Body of pancreas (tissue), 4 donors: ENCODE data around the gene LETM1. TPM values are rescaled to one million over a fixed set of nuclear protein-coding genes. Genes with fewer than 3 reads are reported as not detected.

Experiments
- ATAC-seq: fragments of 150-250 bp; one replicate; pipeline ENCODE4 v1.9.1; 2016
- DNase-seq, 4 donors: peaks; one replicate each; pipeline ENCODE4 v3.0.0-alpha.2; 2019
- H3K27ac ChIP-seq, 4 donors: fragments of 200-600 bp; sonication (generic); 1 replicate in 3 of 4; 2 replicates in 1 of 4; pipeline versions ENCODE4 v1.5.1 to v1.6.1; 2016 to 2019; ENCODE audit warnings: mild to moderate bottlenecking in 1 of 4, mixed read lengths in 1 of 4, moderate library complexity in 1 of 4
- H3K27me3 ChIP-seq, 2 donors: fragments of 200-600 bp; sonication (generic); one replicate each; pipeline ENCODE4 v1.6.0; 2016; ENCODE audit warnings: mild to moderate bottlenecking in 1 of 2
- H3K36me3 ChIP-seq, 2 donors: fragments of 200-600 bp; sonication (generic); replicated peaks in 1 of 2; 2 replicates each; pipeline ENCODE4 v1.5.1; 2016; ENCODE audit warnings: low read depth in 2 of 2; ENCODE audit not compliant: insufficient read depth in 1 of 2
- H3K4me1 ChIP-seq: fragments of 200-600 bp; sonication (generic); one replicate; pipeline ENCODE4 v1.6.0; 2016
- H3K4me3 ChIP-seq, 2 donors: fragments of 200-600 bp; sonication (generic); 1 replicate in 1 of 2; 2 replicates in 1 of 2; pipeline ENCODE4 v1.5.1; 2016 to 2019
- H3K9me3 ChIP-seq, 3 donors: fragments of 200-600 bp; sonication (generic); 1 replicate in 2 of 3; 2 replicates in 1 of 3; pipeline ENCODE4 v1.5.1; 2016
- CTCF ChIP-seq, 7 experiments: fragments of 450-650 bp in 4 of 7; fragments of 200-600 bp in 3 of 7; sonication (generic) in 3 of 7; IDR thresholded peaks; one replicate each; pipeline ENCODE4 v1.5.1; 2016 to 2019; ENCODE audit warnings: antibody characterized with exemption in 7 of 7
- POLR2A ChIP-seq, 3 donors: fragments of 450-650 bp; IDR thresholded peaks; one replicate each; pipeline ENCODE4 v1.6.1; 2016; ENCODE audit warnings: antibody characterized with exemption in 3 of 3, mild to moderate bottlenecking in 2 of 3
- WGBS, 2 donors: methylation state at CpG; one replicate each; pipeline ENCODE4 v1.1.5; 2017; 5-methylcytosine and 5-hydroxymethylcytosine counted together
- intact Hi-C: fragments of 100-400 bp; cut with DNase I; formaldehyde crosslinking; loops from one replicate; pipeline ENCODE4 v1.15.1; 2023
- total RNA-seq, 2 donors: library from RNA; depleted of rRNA; stranded (reverse); fragments of >200 nt; gene quantifications; one replicate each; pipeline ENCODE4 v1.1.0, GENCODE V29; 2016

LETM1 gene
- total RNA-seq, 2 donors from 2014 or later, result 23.3 to 52.4 TPM

- H3K27ac ChIP-seq, result peak overlapping the region in 3 of 4 donors; percentile 59 to 84 (median 72)
- intact Hi-C loops, result no loop called here
- 0% methylated on average over 17 of the region's 44 CpGs; no CpG with 5 or more reads in 1 of the 2 donors for WGBS, 2 donors
- DNase-seq (peak in 3 of 4 donors; percentile 43 to 58 (median 44)), ATAC-seq (peak; percentile 13)
- H3K4me3 ChIP-seq, result no peak overlapping the region
- no peaks in the 10 kb centered on the region for H3K36me3 ChIP-seq
- no peak for TF ChIP-seq CTCF (IDR thresholded peaks at IDR 0.05)
- no peak for TF ChIP-seq POLR2A (IDR thresholded peaks at IDR 0.05)
- no peaks in the 10 kb centered on the region for H3K9me3 ChIP-seq
- H3K4me1 ChIP-seq, result peaks cover 58% of the 10 kb centered on the region
- H3K27me3 ChIP-seq, result peaks cover 0 to 6% of the 10 kb centered on the region in 2 donors
Measured at GRCh38 chr4:1793496-1793840, 62.5 kb downstream of the LETM1 start.

- no peaks in the 10 kb centered on the region for H3K9me3 ChIP-seq
- peak within 1 kb of the TSS; percentile 62 to 84 (median 78) for H3K27ac ChIP-seq
- intact Hi-C loops, result no loop called here
- DNase-seq (peak; percentile 44 to 63 (median 54)), ATAC-seq (peak; percentile 75)
- H3K4me1 ChIP-seq, result peaks cover 55% of the 10 kb centered on the region
- 8% methylated on average over 29 of the region's 95 CpGs; no CpG with 5 or more reads in 1 of the 2 donors for WGBS, 2 donors
- H3K4me3 ChIP-seq, result peak within 1 kb of the TSS; percentile 13 to 30
- peaks cover 0 to 6% of the 10 kb centered on the region in 2 donors for H3K27me3 ChIP-seq
- TF ChIP-seq POLR2A (IDR thresholded peaks at IDR 0.05) (peak; percentile 34 to 52 (median 47)), CTCF (IDR thresholded peaks at IDR 0.05) (no peak)
- no peaks in the 10 kb centered on the region for H3K36me3 ChIP-seq
Measured at GRCh38 chr4:1792832-1793495, 63.0 kb downstream of the LETM1 start, which contains the start of gene FGFR3. Gene FGFR3 (plus strand): TSS chr4:1793293. CDS start chr4:1793935, 642 bp downstream.

- Histone ChIP-seq H3K27ac (peak overlapping the region; percentile 62 to 83 (median 78)), H3K9me3 (no peaks in the 10 kb centered on the region), H3K27me3 (peaks cover 0 to 6% of the 10 kb centered on the region in 2 donors), H3K36me3 (no peaks in the 10 kb centered on the region), H3K4me3 (no peak overlapping the region), H3K4me1 (peaks cover 50% of the 10 kb centered on the region)
- WGBS, 2 donors, result 61 to 100% methylated on average over 2 to 29 of the region's 29 CpGs
- DNase-seq, result no peak
- TF ChIP-seq POLR2A (IDR thresholded peaks at IDR 0.05), result no peak
- TF ChIP-seq CTCF (IDR thresholded peaks at IDR 0.05), result no peak
- no peak for ATAC-seq
- intact Hi-C loops, result no loop called here
Measured at GRCh38 chr4:1792158-1792831, 63.7 kb downstream of the LETM1 start.

- ATAC-seq (no peak), DNase-seq (no peak)
- H3K4me1 ChIP-seq, result peaks cover 40% of the 10 kb centered on the region
- 52% methylated on average over 9 to 10 of the region's 10 CpGs for WGBS, 2 donors
- H3K9me3 ChIP-seq, result no peaks in the 10 kb centered on the region
- no peak overlapping the region for H3K27ac ChIP-seq
- H3K27me3 ChIP-seq, result peaks cover 0 to 6% of the 10 kb centered on the region in 2 donors
- TF ChIP-seq POLR2A (IDR thresholded peaks at IDR 0.05) (no peak), CTCF (IDR thresholded peaks at IDR 0.05) (no peak)
- H3K36me3 ChIP-seq, result no peaks in the 10 kb centered on the region
- intact Hi-C loops, result no loop called here
- no peak overlapping the region for H3K4me3 ChIP-seq
Measured at GRCh38 chr4:1790005-1790404, 66.0 kb downstream of the LETM1 start.
